Stimulated activated CD8-positive, alpha-beta memory T cell treated with anti-CD3 and anti-CD28 coated beads, Interleukin-4, amount 100 ng/mL, for 48 hours (primary cell): ENCODE data around the gene PRLR.
"Not testable (repeated sequence)": the region's sequence is repeated elsewhere in the genome, so short reads cannot be mapped to it uniquely, and the experiment has no call there.

Source experiments
- DNase-seq: peaks from one replicate; pipeline ENCODE4 v3.0.0-alpha.2; 2020

The PRLR gene

GRCh38 chr5:35066260-35066795 is 164.0 kb downstream of the PRLR start:
- DNase-seq: no peak

- no peak for DNase-seq
Measured at GRCh38 chr5:35063414-35063813, 166.9 kb downstream of the PRLR start.

- DNase-seq: no peak
Measured at GRCh38 chr5:35061211-35061770, 169.0 kb downstream of the PRLR start.

- DNase-seq: no peak
Measured at GRCh38 chr5:35060236-35060635, 170.1 kb downstream of the PRLR start.

GRCh38 chr5:35059251-35059650 is 171.0 kb downstream of the PRLR start:
- no peak for DNase-seq

- no peak for DNase-seq
Measured at GRCh38 chr5:35058374-35058788, 171.9 kb downstream of the PRLR start.

- DNase-seq: no peak
Measured at GRCh38 chr5:35056686-35057085, 173.6 kb downstream of the PRLR start.

- no peak for DNase-seq
Measured at GRCh38 chr5:35052838-35053237, 177.4 kb downstream of the PRLR start.

GRCh38 chr5:35050541-35051126 is 179.7 kb downstream of the PRLR start:
- DNase-seq: no peak

GRCh38 chr5:35048910-35049309 is 181.4 kb downstream of the PRLR start:
- DNase-seq: no peak

GRCh38 chr5:35047785-35048404 is 182.4 kb downstream of the PRLR start, which contains the start of gene AGXT2:
TSS of gene AGXT2 (minus strand) at chr5:35047949. CDS start at chr5:35047892, 57 bp downstream.
- DNase-seq: no peak

- DNase-seq: no peak
Measured at GRCh38 chr5:35046774-35047173, 183.5 kb downstream of the PRLR start.

GRCh38 chr5:35045280-35045679 is 185.0 kb downstream of the PRLR start:
- DNase-seq: no peak

- no peak for DNase-seq
Measured at GRCh38 chr5:35044649-35045048, 185.6 kb downstream of the PRLR start.

GRCh38 chr5:35042781-35043180 is 187.5 kb downstream of the PRLR start:
- DNase-seq: no peak

- no peak for DNase-seq
Measured at GRCh38 chr5:35041261-35041660, 189.0 kb downstream of the PRLR start.

- no peak for DNase-seq
Measured at GRCh38 chr5:35038891-35039290, 191.4 kb downstream of the PRLR start.

- DNase-seq: no peak
Measured at GRCh38 chr5:35036536-35036935, 193.8 kb downstream of the PRLR start.

- not testable (repeated sequence) for DNase-seq
Measured at GRCh38 chr5:35035929-35036328, 194.4 kb downstream of the PRLR start.

GRCh38 chr5:35035271-35035670 is 195.0 kb downstream of the PRLR start:
- no peak for DNase-seq

GRCh38 chr5:35032356-35032755 is 197.9 kb downstream of the PRLR start:
- DNase-seq: no peak

- no peak for DNase-seq
Measured at GRCh38 chr5:35031276-35031675, 199.0 kb downstream of the PRLR start.

GRCh38 chr5:35030426-35031100 is 199.7 kb downstream of the PRLR start:
- DNase-seq: no peak

GRCh38 chr5:35029333-35029732 is 201.0 kb downstream of the PRLR start:
- no peak for DNase-seq
